ENCODE results near the gene ST6GAL1.

ST6GAL1 gene

DNA sequence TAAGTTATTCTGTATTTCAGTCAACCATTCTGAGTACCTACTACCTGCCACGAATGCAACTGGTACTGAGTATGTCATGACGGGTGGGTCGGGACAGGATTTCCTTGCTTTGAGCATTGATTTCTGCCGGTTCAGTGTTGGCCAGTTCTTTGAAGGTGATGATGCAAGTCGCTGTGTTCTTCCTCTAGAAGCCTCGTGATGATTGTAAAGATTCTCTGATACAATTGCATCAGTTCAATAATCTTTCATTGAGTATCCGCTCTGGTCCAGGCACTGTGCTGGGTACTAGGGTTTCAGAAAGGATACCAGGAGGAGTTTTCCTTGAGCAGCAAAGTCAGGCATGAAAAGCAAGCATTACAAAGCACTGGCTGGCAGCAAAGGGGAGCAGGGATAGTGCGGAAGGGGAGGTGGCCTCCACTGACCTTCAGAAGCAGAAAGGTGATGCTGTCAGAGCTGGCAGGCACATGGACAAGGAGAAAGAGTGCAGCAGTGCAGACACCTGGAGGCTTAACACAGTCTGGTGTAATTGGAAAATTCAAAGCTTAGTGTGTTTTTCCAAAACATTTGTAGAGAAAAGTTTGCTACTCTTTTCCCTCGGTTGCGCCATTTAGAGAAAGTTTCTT, 108.9 kb downstream of the ST6GAL1 start:
- TF ChIP-seq SIN3A (IDR thresholded peaks at IDR 0.05; ENCODE audit: borderline replicate concordance, insufficient read depth, low read length): no peak

DNA sequence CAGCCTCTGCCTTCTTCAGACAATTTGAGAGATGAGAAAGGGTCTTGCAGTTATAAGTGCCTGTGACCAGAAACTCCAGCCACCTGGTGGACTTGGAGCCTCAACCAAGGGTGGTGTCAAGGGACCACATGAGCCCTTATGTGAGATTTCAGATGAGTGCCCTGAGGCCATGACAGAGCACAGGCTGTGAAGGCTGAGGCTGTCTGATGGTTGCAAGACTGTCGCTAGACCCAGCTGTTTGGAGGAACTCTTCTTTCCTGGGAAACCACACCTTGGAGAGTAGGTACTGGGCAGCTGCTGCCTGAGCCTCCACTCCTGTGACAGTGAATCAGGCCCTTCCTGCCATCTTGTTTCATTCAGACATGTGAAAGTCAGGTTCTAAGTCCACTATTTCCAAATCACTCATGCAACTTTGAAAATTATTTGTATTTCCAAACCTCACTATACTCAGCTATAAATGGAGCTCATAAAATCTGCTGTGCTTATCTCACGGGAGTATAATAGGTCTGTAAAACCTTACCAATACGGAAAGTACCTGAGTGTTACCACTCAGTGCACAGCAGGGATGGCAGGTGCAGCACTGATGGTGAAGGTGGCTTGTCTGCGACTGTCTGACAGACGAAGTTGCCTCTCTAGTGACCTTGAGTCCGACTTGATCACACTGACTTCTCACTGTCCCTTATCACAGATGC, 109.5 kb downstream of the ST6GAL1 start:
- TF ChIP-seq SIN3A (IDR thresholded peaks at IDR 0.05; ENCODE audit: borderline replicate concordance, insufficient read depth, low read length) (no peak), POLR2AphosphoS5 (IDR thresholded peaks at IDR 0.05; ENCODE audit: low read depth, low read length) (no peak), TAF1 (IDR thresholded peaks at IDR 0.05; ENCODE audit: borderline replicate concordance, insufficient read depth, low read length) (no peak), FOXP2 (optimal IDR thresholded peaks at IDR 0.05; ENCODE audit: borderline replicate concordance, extremely low read depth, extremely low read length, insufficient read depth) (no peak)
- TF ChIP-seq, protein P1, sequence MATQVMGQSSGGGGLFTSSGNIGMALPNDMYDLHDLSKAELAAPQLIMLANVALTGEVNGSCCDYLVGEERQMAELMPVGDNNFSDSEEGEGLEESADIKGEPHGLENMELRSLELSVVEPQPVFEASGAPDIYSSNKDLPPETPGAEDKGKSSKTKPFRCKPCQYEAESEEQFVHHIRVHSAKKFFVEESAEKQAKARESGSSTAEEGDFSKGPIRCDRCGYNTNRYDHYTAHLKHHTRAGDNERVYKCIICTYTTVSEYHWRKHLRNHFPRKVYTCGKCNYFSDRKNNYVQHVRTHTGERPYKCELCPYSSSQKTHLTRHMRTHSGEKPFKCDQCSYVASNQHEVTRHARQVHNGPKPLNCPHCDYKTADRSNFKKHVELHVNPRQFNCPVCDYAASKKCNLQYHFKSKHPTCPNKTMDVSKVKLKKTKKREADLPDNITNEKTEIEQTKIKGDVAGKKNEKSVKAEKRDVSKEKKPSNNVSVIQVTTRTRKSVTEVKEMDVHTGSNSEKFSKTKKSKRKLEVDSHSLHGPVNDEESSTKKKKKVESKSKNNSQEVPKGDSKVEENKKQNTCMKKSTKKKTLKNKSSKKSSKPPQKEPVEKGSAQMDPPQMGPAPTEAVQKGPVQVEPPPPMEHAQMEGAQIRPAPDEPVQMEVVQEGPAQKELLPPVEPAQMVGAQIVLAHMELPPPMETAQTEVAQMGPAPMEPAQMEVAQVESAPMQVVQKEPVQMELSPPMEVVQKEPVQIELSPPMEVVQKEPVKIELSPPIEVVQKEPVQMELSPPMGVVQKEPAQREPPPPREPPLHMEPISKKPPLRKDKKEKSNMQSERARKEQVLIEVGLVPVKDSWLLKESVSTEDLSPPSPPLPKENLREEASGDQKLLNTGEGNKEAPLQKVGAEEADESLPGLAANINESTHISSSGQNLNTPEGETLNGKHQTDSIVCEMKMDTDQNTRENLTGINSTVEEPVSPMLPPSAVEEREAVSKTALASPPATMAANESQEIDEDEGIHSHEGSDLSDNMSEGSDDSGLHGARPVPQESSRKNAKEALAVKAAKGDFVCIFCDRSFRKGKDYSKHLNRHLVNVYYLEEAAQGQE (IDR thresholded peaks at IDR 0.05; ENCODE audit: insufficient read depth in 1 of 2, low read depth in 2 of 2, low read length in 2 of 2): no peak

DNA sequence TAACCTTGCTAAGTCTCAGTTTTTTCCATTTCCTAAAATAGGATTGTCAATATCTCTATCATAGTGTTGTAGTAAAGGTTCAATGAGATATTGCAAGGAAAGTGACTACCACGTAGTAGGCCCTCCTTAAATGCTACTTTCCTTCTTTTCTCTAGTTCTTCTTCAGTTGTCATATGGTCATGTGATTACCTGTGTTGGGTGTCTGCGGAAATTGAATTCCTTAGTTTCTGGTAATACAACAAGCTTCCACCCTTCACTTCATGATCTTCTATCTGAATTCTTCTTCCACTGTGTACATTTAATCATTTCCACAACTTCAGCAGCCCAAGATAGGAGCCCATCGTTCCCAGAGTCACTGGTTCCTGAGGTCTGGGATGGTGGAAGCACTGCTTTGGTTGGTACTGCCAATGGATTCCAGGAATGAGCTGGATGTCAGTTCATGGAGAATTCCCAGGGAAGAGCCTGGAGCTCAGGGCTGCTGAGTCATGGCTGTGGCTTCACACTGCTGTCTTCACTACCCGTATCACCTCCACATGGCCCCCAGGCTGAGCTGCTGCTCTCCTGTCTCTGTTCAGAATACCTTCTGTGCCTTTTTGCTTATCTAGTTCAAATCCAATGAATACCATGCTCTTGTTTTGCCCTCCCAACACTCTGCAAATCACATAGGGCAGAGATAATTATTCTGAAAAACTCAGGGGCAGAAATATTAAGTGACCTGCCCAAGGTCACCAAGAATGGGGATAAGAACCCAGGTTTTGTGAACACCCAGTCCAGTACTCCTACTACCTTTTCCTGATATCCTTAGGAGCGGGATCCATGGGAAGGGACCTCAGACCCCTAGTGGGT, 110.4 kb downstream of the ST6GAL1 start:
- TF ChIP-seq TAF1 (IDR thresholded peaks at IDR 0.05; ENCODE audit: borderline replicate concordance, insufficient read depth, low read length): no peak
- no peak for TF ChIP-seq SIN3A (IDR thresholded peaks at IDR 0.05; ENCODE audit: borderline replicate concordance, insufficient read depth, low read length)
- TF ChIP-seq FOXP2 (optimal IDR thresholded peaks at IDR 0.05; ENCODE audit: borderline replicate concordance, extremely low read depth, extremely low read length, insufficient read depth): no peak
- TF ChIP-seq, protein P1 (IDR thresholded peaks at IDR 0.05; ENCODE audit: insufficient read depth in 1 of 2, low read depth in 2 of 2, low read length in 2 of 2): no peak

DNA sequence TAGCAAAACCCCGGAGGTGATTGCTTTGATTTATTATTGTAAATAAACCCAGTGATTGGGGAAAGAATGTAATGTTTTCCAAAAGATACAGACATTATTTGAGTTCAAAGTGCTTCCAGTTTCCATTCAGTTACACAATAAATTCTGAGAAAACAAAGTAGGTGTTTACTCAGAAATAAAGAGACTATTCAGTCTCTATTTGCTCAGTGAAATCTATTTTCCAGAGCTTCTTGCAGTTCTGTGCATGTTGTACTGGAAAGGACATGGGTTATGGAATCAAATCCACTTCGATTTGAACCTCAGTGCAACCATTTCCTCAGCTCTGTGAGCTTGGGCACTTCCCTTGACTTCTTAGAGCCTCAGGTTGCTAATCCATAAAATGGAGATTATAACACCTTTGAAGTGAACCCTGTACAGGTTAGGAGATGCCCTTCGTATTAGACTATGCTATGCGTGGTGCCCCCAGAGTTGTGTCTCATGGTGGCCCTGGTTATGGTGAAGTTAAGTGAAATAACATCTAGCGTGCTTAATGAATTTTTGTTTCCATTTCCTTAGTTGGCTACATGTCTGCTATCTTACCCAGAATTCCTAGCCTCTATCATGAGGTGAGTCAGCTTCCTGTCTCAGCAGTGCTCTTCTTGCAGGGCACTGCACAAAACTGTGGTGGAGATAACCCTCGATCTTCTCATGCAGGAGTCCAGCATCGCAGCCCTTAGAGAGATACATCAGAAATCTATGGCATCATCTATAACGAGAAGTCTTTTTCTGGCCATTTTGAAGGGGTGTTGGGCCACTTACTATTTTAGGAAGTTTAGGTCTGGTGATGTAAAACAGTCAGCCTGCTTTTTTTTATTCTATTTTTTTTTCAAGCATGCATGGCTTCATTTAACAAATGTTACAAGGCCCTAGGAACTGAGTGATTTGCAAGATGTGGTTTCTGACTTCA, 111.3 kb downstream of the ST6GAL1 start:
- TF ChIP-seq POLR2AphosphoS5 (IDR thresholded peaks at IDR 0.05; ENCODE audit: low read depth, low read length) (no peak), FOXP2 (optimal IDR thresholded peaks at IDR 0.05; ENCODE audit: borderline replicate concordance, extremely low read depth, extremely low read length, insufficient read depth) (no peak)
- TF ChIP-seq, protein P1 (IDR thresholded peaks at IDR 0.05; ENCODE audit: insufficient read depth in 1 of 2, low read depth in 2 of 2, low read length in 2 of 2): no peak

DNA sequence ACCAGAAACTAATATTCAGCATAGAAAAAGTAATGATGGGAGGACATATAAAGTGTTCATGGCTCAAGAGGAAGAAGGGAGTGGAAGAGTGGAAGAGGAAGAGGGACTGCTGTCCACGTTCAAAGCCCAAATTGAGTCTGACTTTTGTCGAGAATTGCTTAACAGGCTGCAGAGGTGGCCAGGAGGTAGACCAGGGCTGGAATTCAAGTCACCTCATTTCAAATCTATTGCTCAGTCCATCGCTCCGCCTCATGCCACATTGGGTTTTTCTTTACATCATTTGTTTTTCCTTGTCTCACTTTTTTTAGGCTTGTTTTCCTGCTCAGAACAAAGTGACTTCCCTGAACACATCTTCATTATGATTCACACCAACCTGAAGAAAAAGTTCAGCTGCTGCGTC, 112.0 kb downstream of the ST6GAL1 start:
- TF ChIP-seq FOXP2 (optimal IDR thresholded peaks at IDR 0.05; ENCODE audit: borderline replicate concordance, extremely low read depth, extremely low read length, insufficient read depth) (no peak), POLR2AphosphoS5 (IDR thresholded peaks at IDR 0.05; ENCODE audit: low read depth, low read length) (no peak), TAF1 (IDR thresholded peaks at IDR 0.05; ENCODE audit: borderline replicate concordance, insufficient read depth, low read length) (no peak), SIN3A (IDR thresholded peaks at IDR 0.05; ENCODE audit: borderline replicate concordance, insufficient read depth, low read length) (no peak)
- TF ChIP-seq, protein P1 (IDR thresholded peaks at IDR 0.05; ENCODE audit: insufficient read depth in 1 of 2, low read depth in 2 of 2, low read length in 2 of 2): no peak

All from PFSK-1 (cell line).